ENCODE measurements around the gene RABGGTA. TPM values are rescaled to one million over a fixed set of nuclear protein-coding genes. Genes with fewer than 3 reads are reported as not detected.
A peak's percentile ranks its signal among the peaks of the same experiment; 100 is the strongest.

RABGGTA gene
- total RNA-seq, 1 experiment from 2014 or later: 2.6 TPM

DNA sequence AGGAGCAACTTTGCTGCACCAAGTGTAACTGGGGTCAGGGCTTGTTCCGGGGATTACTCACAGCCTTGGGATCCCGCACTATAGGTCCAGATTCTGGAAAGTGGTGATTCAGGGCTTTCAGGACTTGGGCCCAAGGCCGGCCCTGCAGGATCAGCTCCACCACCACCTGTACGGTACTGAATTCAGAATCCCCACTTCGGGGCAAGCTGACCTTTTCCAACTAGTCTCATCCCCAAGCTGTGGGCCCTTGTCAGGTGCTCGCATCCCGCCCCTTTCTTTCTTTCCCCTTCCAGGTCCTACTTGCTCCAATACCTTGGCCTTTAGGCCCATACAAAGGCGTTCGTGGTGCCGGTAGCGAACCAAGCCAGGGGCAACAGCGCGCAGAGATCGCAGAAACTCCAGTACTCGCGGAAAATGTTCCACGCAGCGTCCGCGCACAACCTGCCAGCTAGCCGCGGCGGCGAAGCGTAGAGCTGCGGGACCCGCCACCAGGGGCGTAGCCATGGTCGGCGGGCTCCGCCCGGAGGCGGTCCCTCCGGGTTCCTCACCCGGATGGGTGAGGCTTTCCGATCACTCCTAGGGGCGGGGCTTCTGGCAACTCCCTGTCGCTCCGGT lies 29.5 kb downstream of the RABGGTA start:
- H3K4me3 ChIP-seq: peak overlapping the region; percentile 77
- DNase-seq: peak; percentile 91
- peaks cover 22% of the 10 kb centered on the region for H3K36me3 ChIP-seq
- no peaks in the 10 kb centered on the region for H3K27me3 ChIP-seq
- H3K9me3 ChIP-seq: no peaks in the 10 kb centered on the region

DNA sequence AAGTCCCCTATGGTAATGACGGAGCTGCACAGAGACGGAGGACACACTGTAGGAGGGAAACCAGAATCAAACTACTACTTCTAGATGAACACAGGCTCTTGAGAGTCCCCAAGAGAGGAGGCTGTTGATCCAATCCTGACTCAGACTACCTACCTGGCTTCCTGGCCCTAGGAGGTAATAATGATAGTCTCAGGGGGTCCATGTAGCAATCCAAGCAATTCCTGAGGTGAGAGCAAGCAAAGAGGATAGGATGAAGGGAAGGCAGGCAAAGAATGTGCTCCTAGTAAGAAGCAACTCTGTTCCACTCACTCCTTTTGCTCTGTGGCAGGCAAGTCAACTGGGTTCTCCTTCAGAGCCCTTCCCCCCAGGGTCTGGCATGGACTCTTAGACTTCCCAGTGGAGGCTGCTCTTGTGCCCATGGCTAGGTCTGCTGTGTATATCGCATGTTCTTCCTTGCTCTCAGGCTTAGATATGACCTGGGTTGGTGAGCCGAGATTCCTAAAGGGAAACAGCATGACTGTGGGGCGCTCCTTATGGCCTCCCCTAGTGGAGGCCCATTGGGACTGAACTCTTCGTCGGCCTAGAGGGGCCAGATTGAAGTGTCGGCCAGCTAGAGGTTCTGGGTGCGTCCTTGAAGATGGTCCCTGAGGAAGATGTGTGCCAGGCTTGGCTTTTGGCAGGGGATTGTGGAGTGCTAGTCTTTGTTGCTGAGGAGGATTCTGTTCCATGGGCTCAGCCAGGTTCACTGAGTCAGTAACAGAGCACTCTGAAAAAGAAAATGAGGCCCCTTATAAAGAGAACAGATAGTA lies 31.1 kb downstream of the RABGGTA start:
- DNase-seq: no peak
- Histone ChIP-seq H3K27me3 (no peaks in the 10 kb centered on the region), H3K36me3 (peaks cover 29% of the 10 kb centered on the region), H3K9me3 (no peaks in the 10 kb centered on the region), H3K4me3 (no peak overlapping the region)

DNA sequence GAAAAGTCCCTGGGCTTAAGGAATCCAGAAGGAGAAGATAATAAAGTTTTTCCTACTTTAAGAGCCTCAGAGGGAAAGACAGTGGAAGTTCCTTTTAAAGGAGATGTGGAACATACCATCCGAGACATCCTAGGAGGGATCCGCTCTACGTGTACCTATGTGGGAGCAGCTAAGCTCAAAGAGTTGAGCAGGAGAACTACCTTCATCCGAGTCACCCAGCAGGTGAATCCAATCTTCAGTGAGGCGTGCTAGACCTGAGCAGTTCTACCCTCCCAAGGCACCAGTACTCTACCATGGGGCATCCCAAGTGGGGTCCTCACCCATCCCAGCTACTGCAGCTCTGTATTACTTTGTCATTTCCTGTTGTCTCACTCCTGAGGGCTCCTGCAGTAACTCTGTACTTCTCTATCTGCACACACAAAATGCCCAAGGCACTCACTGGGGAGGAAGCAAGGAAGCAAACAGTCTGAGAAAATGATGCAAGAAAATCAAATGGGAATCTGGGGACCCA lies 32.8 kb downstream of the RABGGTA start:
- H3K36me3 ChIP-seq: peaks cover 32% of the 10 kb centered on the region

DNA sequence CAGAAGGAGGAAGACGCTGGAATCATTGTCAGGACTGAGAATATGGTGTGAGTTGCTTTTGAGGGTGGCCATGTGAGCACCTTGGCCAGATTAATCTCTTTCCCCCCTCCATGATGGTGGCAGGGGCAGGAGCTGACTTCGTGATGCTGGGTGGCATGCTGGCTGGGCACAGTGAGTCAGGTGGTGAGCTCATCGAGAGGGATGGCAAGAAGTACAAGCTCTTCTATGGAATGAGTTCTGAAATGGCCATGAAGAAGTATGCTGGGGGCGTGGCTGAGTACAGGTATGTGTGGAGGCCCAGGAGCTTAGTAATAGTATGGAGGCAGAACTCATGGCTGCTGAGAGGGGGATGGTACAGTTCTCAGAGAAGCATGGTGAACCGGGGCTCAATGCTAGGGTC lies 33.3 kb downstream of the RABGGTA start:
- Histone ChIP-seq H3K36me3 (peaks cover 32% of the 10 kb centered on the region), H3K27me3 (no peaks in the 10 kb centered on the region), H3K4me3 (no peak overlapping the region), H3K9me3 (no peaks in the 10 kb centered on the region)
- DNase-seq: no peak

More for the DNA sequence above, 32.8 kb downstream of the RABGGTA start:
- no peaks in the 10 kb centered on the region for H3K27me3 ChIP-seq
- H3K9me3 ChIP-seq: no peaks in the 10 kb centered on the region
- no peak for DNase-seq
- no peak overlapping the region for H3K4me3 ChIP-seq

DNA sequence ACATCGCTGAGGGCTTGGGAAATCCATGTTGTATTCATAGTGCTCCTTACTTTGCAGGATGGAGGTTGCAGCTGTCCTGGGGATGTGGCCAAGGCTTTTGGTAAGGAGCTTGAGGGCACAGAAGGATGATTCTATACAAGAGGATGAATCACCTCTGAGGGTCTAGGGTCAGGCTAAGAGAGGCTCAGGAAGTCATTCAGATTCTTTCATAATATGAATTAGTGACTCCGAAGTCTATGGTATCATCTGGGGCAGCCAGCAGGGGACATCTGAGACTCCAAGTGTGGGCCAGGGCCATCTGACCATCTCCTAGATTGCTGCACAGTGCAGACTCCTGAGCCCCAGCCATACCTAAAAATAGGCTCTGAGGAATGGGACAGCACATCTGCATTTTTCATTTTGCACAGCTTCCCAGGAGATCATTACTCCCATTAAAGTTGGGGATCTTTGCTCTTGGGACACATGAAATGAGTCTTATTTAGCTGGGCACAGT lies 33.9 kb downstream of the RABGGTA start:
- Histone ChIP-seq H3K9me3 (no peaks in the 10 kb centered on the region), H3K27me3 (no peaks in the 10 kb centered on the region), H3K36me3 (peaks cover 32% of the 10 kb centered on the region), H3K4me3 (no peak overlapping the region)
- DNase-seq: no peak

DNA sequence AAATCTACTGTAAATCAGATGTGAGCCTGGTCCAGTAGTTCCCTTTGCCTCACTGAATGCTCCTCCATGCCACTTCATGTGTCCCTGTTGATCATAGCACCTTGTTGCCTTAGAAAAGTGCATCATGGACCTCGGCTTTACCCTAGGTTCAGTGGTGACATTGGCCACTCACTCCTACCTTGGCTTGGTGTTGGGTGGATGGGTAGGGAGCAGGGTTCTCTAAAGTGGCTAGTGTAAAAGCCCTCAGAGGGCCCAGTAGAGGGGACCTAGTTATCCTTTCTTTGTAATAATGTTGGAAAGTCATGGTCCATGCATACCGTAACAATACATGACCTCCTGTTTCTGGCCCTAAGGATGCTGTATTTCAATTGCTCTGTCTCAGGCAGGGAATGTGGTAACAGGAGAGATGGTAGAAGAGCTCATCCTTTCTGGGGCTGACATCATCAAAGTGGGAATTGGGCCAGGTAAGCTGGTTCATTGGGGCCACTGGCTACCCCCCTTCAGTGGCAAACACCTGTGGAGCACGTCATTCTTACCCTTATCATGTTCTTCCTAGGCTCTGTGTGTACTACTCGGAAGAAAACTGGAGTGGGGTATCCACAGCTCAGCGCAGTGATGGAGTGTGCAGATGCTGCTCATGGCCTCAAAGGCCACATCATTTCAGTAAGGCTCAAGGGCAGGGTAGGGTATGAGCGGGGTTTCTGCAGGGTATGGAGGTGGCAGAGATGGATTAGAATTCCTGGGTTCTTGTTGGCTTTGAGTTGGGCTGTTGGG lies 34.5 kb downstream of the RABGGTA start:
- Histone ChIP-seq H3K36me3 (peaks cover 32% of the 10 kb centered on the region), H3K4me3 (no peak overlapping the region)
- DNase-seq: no peak

DNA sequence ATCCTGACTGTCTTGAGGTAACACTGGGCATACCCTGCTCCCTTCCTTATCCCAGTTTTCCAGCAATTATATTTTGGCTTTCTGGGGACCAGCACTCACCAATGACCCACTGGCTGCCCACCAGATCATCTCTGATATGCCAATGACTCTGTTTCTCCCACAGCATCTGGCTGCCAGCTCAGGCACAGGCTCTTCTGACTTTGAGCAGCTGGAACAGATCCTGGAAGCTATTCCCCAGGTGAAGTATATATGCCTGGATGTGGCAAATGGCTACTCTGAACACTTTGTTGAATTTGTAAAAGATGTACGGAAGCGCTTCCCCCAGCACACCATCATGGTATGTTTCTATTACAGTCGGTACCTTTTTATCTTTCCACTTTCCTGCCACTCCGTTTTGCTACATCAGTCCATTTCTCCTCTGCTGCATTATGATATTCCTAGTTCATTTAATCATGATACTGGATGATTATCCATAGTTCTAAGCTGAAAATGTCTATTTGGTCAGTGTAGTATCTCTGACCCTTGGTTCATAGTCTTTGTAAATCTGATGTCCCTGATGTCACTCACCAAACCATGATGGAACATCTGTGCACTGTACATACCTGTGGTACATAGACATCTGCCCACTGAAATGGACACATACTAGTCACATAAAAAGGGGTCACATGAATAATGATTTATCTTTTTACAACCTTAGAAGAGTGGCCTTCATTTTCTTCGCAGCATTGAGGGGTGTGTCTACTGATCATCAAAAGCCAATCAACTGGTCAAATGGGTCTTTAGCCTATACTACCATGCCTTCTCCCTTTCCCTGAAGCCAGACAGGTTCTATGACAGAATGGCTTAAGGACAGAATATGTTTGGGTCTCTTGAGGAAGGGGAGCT lies 35.4 kb downstream of the RABGGTA start:
- H3K36me3 ChIP-seq: peaks cover 30% of the 10 kb centered on the region
- no peak overlapping the region for H3K4me3 ChIP-seq
- H3K27me3 ChIP-seq: no peaks in the 10 kb centered on the region
- DNase-seq: no peak
- no peaks in the 10 kb centered on the region for H3K9me3 ChIP-seq

More for the DNA sequence above, 34.5 kb downstream of the RABGGTA start:
- no peaks in the 10 kb centered on the region for H3K27me3 ChIP-seq
- H3K9me3 ChIP-seq: no peaks in the 10 kb centered on the region

DNA sequence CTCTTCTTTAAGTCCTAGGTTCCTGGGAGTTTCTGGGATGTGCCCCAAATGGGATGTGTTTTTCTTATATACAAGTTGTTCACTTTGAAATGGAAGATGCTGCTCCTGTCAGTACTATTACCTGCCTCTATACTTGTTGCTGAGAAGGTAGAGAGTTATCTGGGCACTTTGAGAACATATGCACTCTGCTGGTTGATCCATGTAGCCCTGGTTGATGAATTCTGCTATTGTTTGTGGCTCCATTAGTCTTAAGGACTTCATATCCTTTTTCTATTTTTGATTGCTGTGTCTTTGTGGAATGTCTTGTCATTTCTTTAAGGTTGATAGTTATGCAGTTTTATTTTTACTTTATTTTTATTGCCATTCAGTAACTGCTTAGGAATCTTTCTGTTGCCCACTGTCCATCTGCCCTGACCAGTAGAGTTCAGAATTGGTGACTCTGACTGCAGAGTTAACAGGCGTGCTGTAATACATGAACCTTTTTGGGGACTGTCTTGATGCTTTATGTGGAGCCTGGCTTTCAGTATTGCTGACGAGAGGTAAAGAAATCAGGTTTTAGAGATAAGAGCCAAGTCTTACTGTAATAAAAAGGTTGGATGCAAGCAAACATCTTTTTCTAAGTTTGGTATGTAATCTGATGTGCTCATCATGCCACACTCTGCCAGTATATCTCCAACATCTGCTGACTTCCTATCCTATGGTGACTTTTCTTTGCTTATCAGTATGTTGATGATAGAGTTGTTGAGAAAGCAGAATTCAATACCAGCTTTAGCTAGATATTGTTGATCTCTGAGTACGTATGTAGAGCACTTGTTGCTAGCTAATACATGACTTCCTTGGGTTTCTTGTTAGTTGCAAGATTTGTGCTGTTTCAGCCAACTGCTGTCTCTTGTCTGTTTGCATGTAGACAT lies 37.0 kb downstream of the RABGGTA start:
- H3K9me3 ChIP-seq: no peaks in the 10 kb centered on the region
- peaks cover 18% of the 10 kb centered on the region for H3K36me3 ChIP-seq
- H3K4me3 ChIP-seq: no peak overlapping the region
- H3K27me3 ChIP-seq: no peaks in the 10 kb centered on the region
- DNase-seq: no peak

DNA sequence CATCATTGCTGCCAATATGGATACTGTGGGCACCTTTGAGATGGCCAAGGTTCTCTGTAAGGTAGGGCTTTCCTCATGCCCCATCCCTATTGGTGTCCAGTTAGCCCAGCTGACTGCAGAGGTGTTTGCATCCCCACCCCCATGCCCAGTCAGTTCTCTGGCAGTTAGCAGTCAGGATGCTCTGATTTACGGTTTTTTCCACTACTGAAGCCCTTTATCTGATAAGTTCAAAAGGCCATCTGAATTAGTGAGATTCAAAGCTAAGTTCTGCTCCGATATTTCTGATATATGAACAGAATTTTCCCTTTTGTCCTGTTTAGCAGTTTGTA lies 37.9 kb downstream of the RABGGTA start:
- peak overlapping the region; percentile 80 for H3K4me3 ChIP-seq
- no peak for DNase-seq
- no peaks in the 10 kb centered on the region for H3K9me3 ChIP-seq
- peaks cover 18% of the 10 kb centered on the region for H3K36me3 ChIP-seq
- no peaks in the 10 kb centered on the region for H3K27me3 ChIP-seq

DNA sequence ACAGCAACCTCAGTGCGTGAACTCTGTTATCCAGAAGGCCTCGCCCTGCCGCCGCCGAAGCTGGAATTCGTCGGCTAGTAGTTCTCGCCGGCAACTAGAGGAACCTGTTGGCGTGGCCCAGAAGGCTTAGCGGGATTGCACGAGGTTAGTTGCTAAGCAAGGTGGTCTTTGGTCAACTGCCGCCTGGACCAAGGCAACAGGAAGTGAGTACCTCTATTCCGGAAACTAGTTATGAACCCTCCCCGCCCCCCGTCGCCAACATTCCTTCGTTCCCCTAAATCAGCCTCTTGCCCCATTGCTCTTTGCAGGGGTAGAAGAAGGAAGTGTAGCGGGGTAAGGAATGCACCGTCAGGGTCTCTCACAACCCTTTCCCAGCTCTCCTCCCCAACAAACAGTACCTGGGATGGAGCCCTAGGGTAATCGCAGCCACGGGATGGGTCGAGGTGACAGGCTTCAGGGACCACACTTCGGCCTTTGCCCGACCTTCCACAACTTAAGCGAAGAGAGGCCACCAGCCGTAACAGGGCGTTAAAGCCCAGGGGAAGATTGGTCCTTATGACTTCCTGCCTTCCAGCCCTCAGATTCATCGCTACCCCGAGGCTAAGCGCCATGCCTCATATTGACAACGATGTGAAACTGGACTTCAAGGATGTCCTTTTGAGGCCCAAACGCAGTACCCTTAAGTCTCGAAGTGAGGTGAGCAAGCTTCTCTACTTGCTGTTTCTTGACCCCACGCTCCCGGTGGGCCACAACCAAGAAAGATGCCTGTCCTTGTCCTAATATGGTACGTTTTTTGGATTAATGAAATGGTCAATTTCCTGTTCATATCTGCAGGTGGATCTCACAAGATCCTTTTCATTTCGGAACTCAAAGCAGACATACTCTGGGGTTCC lies 38.5 kb downstream of the RABGGTA start, which contains the start of gene GMPR2:
Gene GMPR2, plus strand, starts transcription at position 285 of the 893 bp plus-strand sequence. Its CDS starts 325 bp downstream, at position 610.
- no peak for DNase-seq
- Histone ChIP-seq H3K36me3 (peaks cover 18% of the 10 kb centered on the region), H3K27me3 (no peaks in the 10 kb centered on the region), H3K9me3 (no peaks in the 10 kb centered on the region), H3K4me3 (peak within 1 kb of the TSS; percentile 80)

DNA sequence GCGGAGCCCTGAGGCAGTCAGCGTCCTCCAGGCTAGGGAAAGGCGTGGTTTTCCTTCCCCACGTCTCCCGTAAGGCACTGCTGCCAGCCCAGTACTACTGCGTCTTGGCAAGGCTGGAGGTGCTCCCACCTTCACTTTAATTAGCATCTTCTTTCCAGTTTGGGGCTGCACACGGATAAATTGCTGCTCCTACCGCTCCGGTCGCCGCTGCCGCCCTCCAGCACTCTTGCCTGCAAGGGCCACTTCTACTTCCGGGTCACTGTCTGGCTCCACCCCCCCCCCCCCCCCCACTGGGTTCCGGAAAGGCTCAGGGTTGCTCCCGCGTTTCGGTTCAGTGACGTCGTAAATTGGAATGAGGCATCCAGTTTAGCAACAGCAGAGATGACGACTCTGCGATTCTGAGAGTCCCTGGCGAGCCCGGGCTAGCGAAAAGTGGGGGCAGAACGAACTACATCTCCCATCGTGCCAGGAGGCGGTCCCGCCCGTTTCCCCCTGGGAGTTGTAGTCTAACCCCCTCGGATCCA lies 39.2 kb downstream of the RABGGTA start, which contains the start of gene NEDD8:
Gene NEDD8, minus strand, starts transcription at position 247 of the 524 bp plus-strand sequence. Its CDS starts 100 bp downstream, at position 147.
- peaks cover 17% of the 10 kb centered on the region for H3K36me3 ChIP-seq
- peak; percentile 91 for DNase-seq

DNA sequence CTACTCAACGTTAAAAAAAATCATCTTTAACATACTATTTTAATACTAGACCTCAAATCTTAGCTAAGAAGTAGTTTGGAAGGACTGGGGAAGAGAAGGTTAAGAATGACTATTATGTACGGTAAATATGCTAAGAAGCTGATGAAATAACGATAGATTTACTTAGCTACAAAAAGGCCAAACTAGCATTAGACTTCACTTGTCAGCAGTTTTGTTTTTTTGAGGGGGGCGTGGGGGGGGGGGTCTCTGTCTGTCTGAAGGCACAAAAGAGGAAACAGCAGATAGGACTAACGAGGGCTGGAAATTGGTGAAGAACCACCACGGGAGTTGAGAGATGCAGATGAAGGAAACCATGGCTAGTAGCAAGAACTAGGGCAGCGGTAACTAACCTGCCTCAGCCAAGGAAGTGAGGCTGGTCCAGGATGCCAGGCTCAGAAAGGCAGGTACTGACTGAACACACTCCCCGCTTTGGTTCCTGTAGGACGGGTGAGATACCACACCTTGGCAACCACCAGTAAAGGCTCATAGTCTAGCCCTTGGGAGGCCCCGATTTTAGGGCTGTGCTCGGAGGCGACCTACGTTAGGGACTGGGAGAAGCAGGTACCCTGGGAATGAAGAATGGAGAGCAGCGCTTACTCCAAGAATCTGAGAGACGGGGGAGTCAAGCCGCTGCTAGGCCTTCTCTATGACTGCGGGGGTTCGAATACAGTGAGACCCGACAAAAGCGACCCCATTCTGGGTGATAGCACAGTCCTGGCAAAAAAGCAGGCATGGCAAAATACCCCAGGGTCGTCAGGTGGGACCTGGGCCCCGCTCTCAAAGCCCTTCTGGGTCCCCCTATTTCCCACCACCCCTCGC lies 39.9 kb downstream of the RABGGTA start:
- Histone ChIP-seq H3K27me3 (no peaks in the 10 kb centered on the region), H3K36me3 (peaks cover 14% of the 10 kb centered on the region), H3K9me3 (no peaks in the 10 kb centered on the region), H3K4me3 (peak overlapping the region; percentile 80)
- no peak for DNase-seq

More for the DNA sequence above, 39.2 kb downstream of the RABGGTA start, which contains the start of gene NEDD8:
- Histone ChIP-seq H3K27me3 (no peaks in the 10 kb centered on the region), H3K9me3 (no peaks in the 10 kb centered on the region), H3K4me3 (peak within 1 kb of the TSS; percentile 80)

DNA sequence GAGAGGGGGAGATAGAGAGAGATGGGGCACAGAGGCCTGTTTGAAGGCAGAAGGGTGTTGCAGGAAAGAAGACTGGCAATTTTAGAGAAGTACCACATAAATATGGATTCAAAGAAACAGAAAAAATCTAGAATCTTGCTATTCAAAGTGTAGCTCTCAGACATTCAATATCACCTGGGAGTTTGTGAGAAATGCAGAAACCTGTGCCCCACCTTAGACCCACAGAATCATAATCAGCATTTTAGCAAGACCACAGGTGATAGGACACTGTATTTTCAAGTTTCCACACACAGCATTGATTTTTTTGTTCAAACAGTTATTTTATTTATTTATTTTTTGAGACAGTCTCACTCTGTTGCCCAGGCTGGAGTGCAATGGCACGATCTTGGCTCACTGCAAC lies 42.5 kb downstream of the RABGGTA start:
- H3K27me3 ChIP-seq: no peaks in the 10 kb centered on the region
- H3K4me3 ChIP-seq: no peak overlapping the region
- no peak for DNase-seq
- peaks cover 6% of the 10 kb centered on the region; the same call in 1 of the 2 replicates for H3K36me3 ChIP-seq
- H3K9me3 ChIP-seq: no peaks in the 10 kb centered on the region

All from MG63 (cell line).